Body of pancreas (tissue), 4 donors: ENCODE measurements around the gene SYMPK.

ENCODE experiments used
- CTCF ChIP-seq, 7 experiments: fragments of 450-650 bp in 4 of 7; fragments of 200-600 bp in 3 of 7; sonication (generic) in 3 of 7; IDR thresholded peaks; one replicate each; pipeline ENCODE4 v1.5.1; 2016 to 2019; ENCODE audit warnings: antibody characterized with exemption in 7 of 7
- POLR2A ChIP-seq, 3 donors: fragments of 450-650 bp; IDR thresholded peaks; one replicate each; pipeline ENCODE4 v1.6.1; 2016; ENCODE audit warnings: antibody characterized with exemption in 3 of 3, mild to moderate bottlenecking in 2 of 3

- TF ChIP-seq POLR2A (IDR thresholded peaks at IDR 0.05) (no peak), CTCF (IDR thresholded peaks at IDR 0.05) (no peak)
Measured at GRCh38 chr19:45862271-45862563, 730 bp downstream of the SYMPK start.
